Hepatocyte (in vitro differentiated cells): ENCODE results near the gene CFL1. TPM values are rescaled to one million over a fixed set of nuclear protein-coding genes. Genes with fewer than 3 reads are reported as not detected.
A peak's percentile ranks its signal among the peaks of the same experiment; 100 is the strongest.

ENCODE experiments used
- DNase-seq: peaks from one replicate; pipeline ENCODE4 v3.0.0-alpha.2; 2016; ENCODE audit warnings: low spot score
- H2AFZ ChIP-seq: fragments of 200-600 bp; sonication (generic); 2 replicates; pipeline ENCODE4 v1.6.0; 2016; ENCODE audit warnings: antibody characterized with exemption, mild to moderate bottlenecking
- H3K27ac ChIP-seq: fragments of 200-600 bp; sonication (generic); 2 replicates; pipeline ENCODE4 v1.5.1; 2016; ENCODE audit warnings: mild to moderate bottlenecking
- H3K27me3 ChIP-seq: fragments of 200-600 bp; sonication (generic); 2 replicates; pipeline ENCODE4 v1.6.1; 2016
- H3K36me3 ChIP-seq: fragments of 200-600 bp; sonication (generic); replicated peaks from 2 replicates; pipeline ENCODE4 v1.5.1; 2016; ENCODE audit warnings: low read depth; ENCODE audit not compliant: insufficient read depth
- H3K4me1 ChIP-seq: fragments of 200-600 bp; sonication (generic); 2 replicates; pipeline ENCODE4 v1.5.1; 2016; ENCODE audit warnings: mild to moderate bottlenecking, moderate library complexity; ENCODE audit not compliant: insufficient read depth
- H3K4me2 ChIP-seq: fragments of 200-600 bp; sonication (generic); 2 replicates; pipeline ENCODE4 v1.6.0; 2016
- H3K4me3 ChIP-seq: fragments of 200-600 bp; sonication (generic); 2 replicates; pipeline ENCODE4 v1.5.1; 2016; ENCODE audit warnings: mild to moderate bottlenecking
- H3K79me2 ChIP-seq: fragments of 200-600 bp; sonication (generic); 2 replicates; pipeline ENCODE4 v1.6.0; 2017; ENCODE audit warnings: mild to moderate bottlenecking
- H3K9me2 ChIP-seq: fragments of 200-600 bp; sonication (generic); replicated peaks from 2 replicates; pipeline ENCODE4 v1.6.0; 2017; ENCODE audit warnings: mild to moderate bottlenecking; ENCODE audit not compliant: insufficient read depth
- H3K9me3 ChIP-seq: fragments of 200-600 bp; sonication (generic); 2 replicates; pipeline ENCODE4 v1.5.1; 2016; ENCODE audit warnings: low read depth, mild to moderate bottlenecking
- H4K20me1 ChIP-seq: fragments of 200-600 bp; sonication (generic); 2 replicates; pipeline ENCODE4 v1.6.0; 2016; ENCODE audit warnings: mild to moderate bottlenecking; ENCODE audit not compliant: insufficient read depth, poor library complexity, severe bottlenecking
- CTCF ChIP-seq: fragments of 200-600 bp; sonication (generic); IDR thresholded peaks from 2 replicates; pipeline ENCODE4 v1.5.1; 2016; ENCODE audit warnings: antibody characterized with exemption, mild to moderate bottlenecking; ENCODE audit not compliant: poor library complexity
- EZH2 ChIP-seq: fragments of 200-600 bp; sonication (generic); IDR thresholded peaks from 2 replicates; pipeline ENCODE4 v1.6.1; 2016; ENCODE audit warnings: antibody characterized with exemption, mild to moderate bottlenecking, borderline replicate concordance
- EZH2phosphoT487 ChIP-seq: fragments of 200-600 bp; sonication (generic); IDR thresholded peaks from one replicate; pipeline ENCODE4 v1.6.1; 2018; ENCODE audit warnings: antibody characterized with exemption, mild to moderate bottlenecking, low read depth, moderate library complexity; ENCODE audit not compliant: unreplicated experiment, severe bottlenecking
- WGBS: methylation state at CpG from one replicate; pipeline ENCODE4 v1.1.6; 2016; ENCODE audit warnings: low lambda C conversion rate; ENCODE audit errors: missing lambda C conversion rate; 5-methylcytosine and 5-hydroxymethylcytosine counted together
- polyA plus RNA-seq: library from polyadenylated mRNA; unstranded; fragments of >200 nt; fragmentation: Nextera tagmentation; extraction: Ambion mirVana; gene quantifications from 2 replicates; pipeline ENCODE4 v1.2.1, GENCODE V29; 2016
- total RNA-seq: library from RNA; depleted of rRNA; stranded (reverse); fragments of >200 nt; gene quantifications from 2 replicates; pipeline ENCODE4 v1.2.3, GENCODE V29; 2014

Gene CFL1
- total and polyA plus RNA-seq, 2 experiments from 2014 or later = 720 to 1,698 TPM

GRCh38 chr11:65858681-65859087 lies 704 bp upstream of the CFL1 start:
- WGBS = 2% methylated on average over 10 of the region's 10 CpGs
- Histone ChIP-seq H4K20me1 (peaks cover 31% of the 10 kb centered on the region), H3K79me2 (peaks cover 54% of the 10 kb centered on the region), H3K36me3 (no peaks in the 10 kb centered on the region), H3K4me3 (peak overlapping the region; percentile 41), H3K4me1 (peaks cover 28% of the 10 kb centered on the region), H3K4me2 (peak overlapping the region; percentile 90), H3K9me3 (no peaks in the 10 kb centered on the region), H2AFZ (peak overlapping the region; percentile 22), H3K27ac (peak overlapping the region; percentile 97), H3K27me3 (no peaks in the 10 kb centered on the region), H3K9me2 (no peaks in the 10 kb centered on the region)
- no peak for DNase-seq
- TF ChIP-seq EZH2phosphoT487 (no peak), EZH2 (no peak), CTCF (no peak)

- H3K27me3 ChIP-seq = no peaks in the 10 kb centered on the region
- H3K36me3 ChIP-seq = no peaks in the 10 kb centered on the region
- peaks cover 55% of the 10 kb centered on the region for H3K79me2 ChIP-seq
- peak overlapping the region; percentile 92 for H3K4me2 ChIP-seq
- H3K4me3 ChIP-seq = peak overlapping the region; percentile 95
- peak overlapping the region; percentile 26 for H2AFZ ChIP-seq
- 0% methylated on average over 10 of the region's 49 CpGs for WGBS
- no peaks in the 10 kb centered on the region for H3K9me2 ChIP-seq
- H3K4me1 ChIP-seq = peaks cover 38% of the 10 kb centered on the region
- no peak for TF ChIP-seq EZH2
- H3K27ac ChIP-seq = peak overlapping the region; percentile 99
- DNase-seq = no peak
- peaks cover 38% of the 10 kb centered on the region for H4K20me1 ChIP-seq
- H3K9me3 ChIP-seq = no peaks in the 10 kb centered on the region
These were observed 504 bp downstream of the CFL1 start for GRCh38 chr11:65857500-65857852.

- H3K4me2 ChIP-seq = peak overlapping the region; percentile 92
- 2% methylated on average over 50 of the region's 57 CpGs for WGBS
- H4K20me1 ChIP-seq = peaks cover 38% of the 10 kb centered on the region
- H3K36me3 ChIP-seq = no peaks in the 10 kb centered on the region
- peak overlapping the region; percentile 95 for H3K4me3 ChIP-seq
- no peaks in the 10 kb centered on the region for H3K27me3 ChIP-seq
- peaks cover 38% of the 10 kb centered on the region for H3K4me1 ChIP-seq
- H2AFZ ChIP-seq = peak overlapping the region; percentile 26
- H3K79me2 ChIP-seq = peaks cover 50% of the 10 kb centered on the region
- H3K9me3 ChIP-seq = no peaks in the 10 kb centered on the region
- DNase-seq = peak; percentile 84
- H3K27ac ChIP-seq = peak overlapping the region; percentile 99
- no peaks in the 10 kb centered on the region for H3K9me2 ChIP-seq
- no peak for TF ChIP-seq CTCF
- no peak for TF ChIP-seq EZH2
- no peak for TF ChIP-seq EZH2phosphoT487
These were observed 1.1 kb downstream of the CFL1 start for GRCh38 chr11:65856689-65857499.

GRCh38 chr11:65855927-65856363 lies 2.0 kb downstream of the CFL1 start:
- H3K9me3 ChIP-seq = no peaks in the 10 kb centered on the region
- H3K4me3 ChIP-seq = peak overlapping the region; percentile 95
- H3K27ac ChIP-seq = peak overlapping the region; percentile 99
- DNase-seq = peak; percentile 13
- peaks cover 38% of the 10 kb centered on the region for H4K20me1 ChIP-seq
- no peaks in the 10 kb centered on the region for H3K36me3 ChIP-seq
- peaks cover 41% of the 10 kb centered on the region for H3K79me2 ChIP-seq
- H3K4me2 ChIP-seq = peak overlapping the region; percentile 92
- WGBS = 97% methylated on average over 15 of the region's 15 CpGs
- no peak overlapping the region for H2AFZ ChIP-seq
- no peaks in the 10 kb centered on the region for H3K27me3 ChIP-seq
- no peaks in the 10 kb centered on the region for H3K9me2 ChIP-seq
- TF ChIP-seq EZH2 = no peak
- no peak for TF ChIP-seq CTCF
- TF ChIP-seq EZH2phosphoT487 = no peak
- H3K4me1 ChIP-seq = peaks cover 29% of the 10 kb centered on the region
